HS-27A (cell line): ENCODE measurements around the gene CCDC180.
A peak's percentile ranks its signal among the peaks of the same experiment; 100 is the strongest.
"Not testable (repeated sequence)": the region's sequence is repeated elsewhere in the genome, so short reads cannot be mapped to it uniquely, and the experiment has no call there.

Experiments used
- DNase-seq: peaks from one replicate; pipeline ENCODE4 v3.0.0-alpha.2; 2012; ENCODE audit warnings: low read depth, missing footprints

Gene CCDC180

GRCh38 chr9:97307500-97308163 is at the start of gene CCDC180:
TSS of gene CCDC180 (plus strand) at chr9:97307659. CDS start at chr9:97308064, 405 bp downstream.
- no peak for DNase-seq

GRCh38 chr9:97259834-97260514 is 47.5 kb upstream of the CCDC180 start:
- not testable (repeated sequence) for DNase-seq

- DNase-seq, result no peak
Observed at GRCh38 chr9:97271292-97271691, 36.2 kb upstream of the CCDC180 start.

GRCh38 chr9:97272072-97272471 is 35.4 kb upstream of the CCDC180 start:
- no peak for DNase-seq

GRCh38 chr9:97276310-97276852 is 31.1 kb upstream of the CCDC180 start:
- no peak for DNase-seq

GRCh38 chr9:97277953-97278352 is 29.5 kb upstream of the CCDC180 start:
- DNase-seq, result no peak

GRCh38 chr9:97280755-97281330 is 26.6 kb upstream of the CCDC180 start:
- no peak for DNase-seq

- DNase-seq, result no peak
Observed at GRCh38 chr9:97283768-97284167, 23.7 kb upstream of the CCDC180 start.

GRCh38 chr9:97284798-97285197 is 22.7 kb upstream of the CCDC180 start:
- DNase-seq, result no peak

- DNase-seq, result no peak
Observed at GRCh38 chr9:97292200-97292599, 15.3 kb upstream of the CCDC180 start.

- peak; percentile 20 for DNase-seq
Observed at GRCh38 chr9:97293207-97293721, 14.2 kb upstream of the CCDC180 start.

- no peak for DNase-seq
Observed at GRCh38 chr9:97293818-97294217, 13.6 kb upstream of the CCDC180 start.

GRCh38 chr9:97297889-97298288 is 9.6 kb upstream of the CCDC180 start:
- DNase-seq, result no peak

- no peak for DNase-seq
Observed at GRCh38 chr9:97299809-97300414, 7.5 kb upstream of the CCDC180 start.

- DNase-seq, result no peak
Observed at GRCh38 chr9:97300586-97300985, 6.9 kb upstream of the CCDC180 start.

- DNase-seq, result no peak
Observed at GRCh38 chr9:97301974-97302373, 5.5 kb upstream of the CCDC180 start.

GRCh38 chr9:97304586-97304985 is 2.9 kb upstream of the CCDC180 start:
- DNase-seq, result no peak

GRCh38 chr9:97305501-97306298 is 1.8 kb upstream of the CCDC180 start:
- DNase-seq, result no peak

- no peak for DNase-seq
Observed at GRCh38 chr9:97307091-97307490, 368 bp upstream of the CCDC180 start.

- no peak for DNase-seq
Observed at GRCh38 chr9:97309260-97309659, 1.8 kb downstream of the CCDC180 start.

GRCh38 chr9:97310023-97310422 is 2.6 kb downstream of the CCDC180 start:
- DNase-seq, result no peak

- DNase-seq, result no peak
Observed at GRCh38 chr9:97310896-97311295, 3.4 kb downstream of the CCDC180 start.
